ENCODE data around the gene TNS2.

Gene TNS2

DNA sequence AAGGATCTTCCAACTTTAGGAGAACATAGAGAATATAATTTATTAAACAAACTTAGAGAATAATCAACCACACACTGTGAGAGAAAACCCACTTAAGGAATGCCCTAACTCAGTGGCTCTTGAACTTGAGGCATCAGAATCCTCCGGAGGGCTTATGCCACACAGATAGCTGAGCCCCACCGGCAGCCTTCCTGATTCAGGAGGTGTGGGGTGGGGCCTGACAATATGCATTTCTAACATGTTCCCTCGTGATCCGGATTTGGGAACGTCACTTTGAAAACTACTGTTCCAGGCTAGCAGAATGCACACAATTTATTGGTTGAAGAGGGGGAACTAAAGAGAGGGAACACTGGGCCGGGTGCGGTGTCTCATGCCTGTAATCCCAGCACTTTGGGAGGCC, 51.4 kb downstream of the TNS2 start:
- H3K27me3 ChIP-seq (ENCODE audit: insufficient read depth, low read length, poor library complexity) = peaks cover 31% of the 10 kb centered on the region
- no peak overlapping the region for H3K4me2 ChIP-seq (ENCODE audit: insufficient read depth, low read length)
- ATAC-seq (ENCODE audit: insufficient read depth, low read depth) (no peak), DNase-seq (no peak)
- H3K79me2 ChIP-seq (ENCODE audit: insufficient read depth, low read length) = no peaks in the 10 kb centered on the region
- no peaks in the 10 kb centered on the region for H3K36me3 ChIP-seq (ENCODE audit: insufficient read depth, low read length)
- no peak overlapping the region for H2AFZ ChIP-seq (ENCODE audit: low read depth, low read length)
- no peak for TF ChIP-seq EZH2 (IDR thresholded peaks at IDR 0.05; ENCODE audit: borderline replicate concordance, low read depth, low read length, severe bottlenecking)
- TF ChIP-seq CTCF (IDR thresholded peaks at IDR 0.05; ENCODE audit: borderline replicate concordance, extremely low read depth, low read length, poor library complexity, severe bottlenecking) = no peak
- H3K4me1 ChIP-seq (ENCODE audit: insufficient read depth, low read length) = peaks cover 20% of the 10 kb centered on the region
- H3K4me3 ChIP-seq (ENCODE audit: low read depth in 1 of 2, low read length in 2 of 2) = no peak overlapping the region
- no peak overlapping the region for H3K9ac ChIP-seq (ENCODE audit: low read depth, low read length)
- peaks cover 7% of the 10 kb centered on the region; the same call in 1 of the 2 replicates for H4K20me1 ChIP-seq (ENCODE audit: insufficient read depth, low read length)
- no peak overlapping the region for H3K27ac ChIP-seq (ENCODE audit: low read length)
- no peaks in the 10 kb centered on the region for H3K9me3 ChIP-seq (ENCODE audit: insufficient read depth, low read length, severe bottlenecking)

GRCh38 chr12:53101931-53102781, 52.3 kb downstream of the TNS2 start:
- H3K79me2 ChIP-seq (ENCODE audit: insufficient read depth, low read length) = no peaks in the 10 kb centered on the region
- H3K27ac ChIP-seq (ENCODE audit: low read length) = no peak overlapping the region
- TF ChIP-seq CTCF (IDR thresholded peaks at IDR 0.05; ENCODE audit: borderline replicate concordance, extremely low read depth, low read length, poor library complexity, severe bottlenecking) (no peak), EZH2 (IDR thresholded peaks at IDR 0.05; ENCODE audit: borderline replicate concordance, low read depth, low read length, severe bottlenecking) (no peak)
- ATAC-seq (ENCODE audit: insufficient read depth, low read depth) = no peak
- no peak overlapping the region for H3K4me3 ChIP-seq (ENCODE audit: low read depth in 1 of 2, low read length in 2 of 2)
- H4K20me1 ChIP-seq (ENCODE audit: insufficient read depth, low read length) = peaks cover 7% of the 10 kb centered on the region; the same call in 1 of the 2 replicates
- no peak overlapping the region for H3K4me2 ChIP-seq (ENCODE audit: insufficient read depth, low read length)
- peaks cover 22% of the 10 kb centered on the region for H3K27me3 ChIP-seq (ENCODE audit: insufficient read depth, low read length, poor library complexity)
- H3K9ac ChIP-seq (ENCODE audit: low read depth, low read length) = no peak overlapping the region
- H3K9me3 ChIP-seq (ENCODE audit: insufficient read depth, low read length, severe bottlenecking) = no peaks in the 10 kb centered on the region
- H3K4me1 ChIP-seq (ENCODE audit: insufficient read depth, low read length) = peaks cover 17% of the 10 kb centered on the region
- no peak for DNase-seq
- no peak overlapping the region for H2AFZ ChIP-seq (ENCODE audit: low read depth, low read length)
- no peaks in the 10 kb centered on the region for H3K36me3 ChIP-seq (ENCODE audit: insufficient read depth, low read length)

GRCh38 chr12:53102883-53103807, 53.3 kb downstream of the TNS2 start, which contains the start of gene SOAT2:
TSS of gene SOAT2 (plus strand) at chr12:53103486. CDS start at chr12:53103578, 92 bp downstream.
- peaks cover 7% of the 10 kb centered on the region for H3K4me1 ChIP-seq (ENCODE audit: insufficient read depth, low read length)
- no peaks in the 10 kb centered on the region for H3K9me3 ChIP-seq (ENCODE audit: insufficient read depth, low read length, severe bottlenecking)
- ATAC-seq (ENCODE audit: insufficient read depth, low read depth) (peak; percentile 71), DNase-seq (peak; percentile 51)
- no peaks in the 10 kb centered on the region for H3K79me2 ChIP-seq (ENCODE audit: insufficient read depth, low read length)
- peaks cover 7% of the 10 kb centered on the region; the same call in 1 of the 2 replicates for H4K20me1 ChIP-seq (ENCODE audit: insufficient read depth, low read length)
- H3K4me2 ChIP-seq (ENCODE audit: insufficient read depth, low read length) = no peak within 1 kb of the TSS
- no peak within 1 kb of the TSS for H3K27ac ChIP-seq (ENCODE audit: low read length)
- H2AFZ ChIP-seq (ENCODE audit: low read depth, low read length) = no peak within 1 kb of the TSS
- no peaks in the 10 kb centered on the region for H3K36me3 ChIP-seq (ENCODE audit: insufficient read depth, low read length)
- TF ChIP-seq EZH2 (IDR thresholded peaks at IDR 0.05; ENCODE audit: borderline replicate concordance, low read depth, low read length, severe bottlenecking) (no peak), CTCF (IDR thresholded peaks at IDR 0.05; ENCODE audit: borderline replicate concordance, extremely low read depth, low read length, poor library complexity, severe bottlenecking) (no peak)
- H3K9ac ChIP-seq (ENCODE audit: low read depth, low read length) = no peak within 1 kb of the TSS
- peaks cover 12% of the 10 kb centered on the region for H3K27me3 ChIP-seq (ENCODE audit: insufficient read depth, low read length, poor library complexity)
- no peak within 1 kb of the TSS for H3K4me3 ChIP-seq (ENCODE audit: low read depth in 1 of 2, low read length in 2 of 2)

Measured in DND-41 (cell line).